Osteoblast (primary cell): ENCODE results near the gene RSPO1. TPM values are rescaled to one million over a fixed set of nuclear protein-coding genes. Genes with fewer than 3 reads are reported as not detected.

Experiments used
- DNase-seq: peaks from one replicate; pipeline ENCODE4 v3.0.0; 2011; ENCODE audit warnings: low spot score, mixed read lengths; ENCODE audit not compliant: insufficient read length; ENCODE audit errors: missing footprints
- H2AFZ ChIP-seq: 2 replicates; pipeline ENCODE4 v1.6.0; 2011; ENCODE audit warnings: mild to moderate bottlenecking, low read length
- H3K27ac ChIP-seq: 2 replicates; pipeline ENCODE4 v1.5.1; 2011; ENCODE audit warnings: mild to moderate bottlenecking, low read depth, low read length, moderate library complexity
- H3K27me3 ChIP-seq: 2 replicates; pipeline ENCODE4 v1.6.0; 2012; ENCODE audit warnings: mild to moderate bottlenecking, control low read depth, inconsistent platforms, low read length, moderate library complexity; ENCODE audit not compliant: insufficient read depth
- H3K36me3 ChIP-seq: 2 replicates; pipeline ENCODE4 v1.5.1; 2011; ENCODE audit warnings: mild to moderate bottlenecking, low read length, control low read depth, moderate library complexity; ENCODE audit not compliant: insufficient read depth
- H3K4me1 ChIP-seq: 2 replicates; pipeline ENCODE4 v1.5.1; 2011; ENCODE audit warnings: mild to moderate bottlenecking, low read length, control low read depth, moderate library complexity; ENCODE audit not compliant: insufficient read depth
- H3K4me2 ChIP-seq: 2 replicates; pipeline ENCODE4 v1.6.0; 2011; ENCODE audit warnings: mild to moderate bottlenecking, low read length; ENCODE audit not compliant: insufficient read depth
- H3K4me3 ChIP-seq: fragments of 200-600 bp; sonication (generic); 3 replicates; pipeline ENCODE4 v1.5.1; 2012; ENCODE audit warnings: mild to moderate bottlenecking, low read length, inconsistent platforms; ENCODE audit not compliant: insufficient read depth
- H3K79me2 ChIP-seq: 2 replicates; pipeline ENCODE4 v1.6.0; 2012; ENCODE audit warnings: mild to moderate bottlenecking, low read length, control low read depth, inconsistent platforms; ENCODE audit not compliant: insufficient read depth
- H3K9me3 ChIP-seq: 2 replicates; pipeline ENCODE4 v1.5.1; 2011; ENCODE audit warnings: low read depth, low read length, control low read depth
- H4K20me1 ChIP-seq: 2 replicates; pipeline ENCODE4 v1.6.0; 2012; ENCODE audit warnings: mild to moderate bottlenecking, low read length, control low read depth; ENCODE audit not compliant: insufficient read depth
- CTCF ChIP-seq: IDR thresholded peaks from 2 replicates; pipeline ENCODE4 v1.5.1; 2011; ENCODE audit warnings: mild to moderate bottlenecking, low read depth, low read length, moderate library complexity; ENCODE audit errors: extremely low read depth
- total RNA-seq: library from RNA; depleted of rRNA; stranded (reverse); fragments of >200 nt; gene quantifications from 2 replicates; pipeline ENCODE4 v1.2.3, GENCODE V29; 2012

Gene RSPO1
- total RNA-seq, 1 donor = 0.36 TPM

DNA sequence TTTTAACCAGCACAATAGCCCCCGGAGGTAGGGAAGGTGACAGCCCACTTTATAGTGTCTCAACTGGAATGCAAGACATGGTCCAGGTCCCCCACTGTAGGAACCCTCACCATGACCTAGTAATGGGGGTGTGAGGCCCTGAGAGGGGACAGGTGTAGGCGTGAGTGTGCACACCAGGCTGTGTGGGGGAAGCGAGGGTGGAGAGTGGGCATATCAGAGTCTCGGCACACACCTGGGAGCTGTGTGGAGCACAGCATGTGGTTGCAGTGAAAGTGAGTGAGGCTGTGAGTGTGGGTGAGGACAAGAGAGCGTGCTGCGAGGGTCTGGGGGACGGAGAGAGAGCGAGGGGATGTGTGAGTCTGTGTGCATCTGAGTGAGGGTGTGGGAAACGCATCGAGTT is 17.1 kb upstream of the RSPO1 start:
- Histone ChIP-seq H3K36me3 (no peaks in the 10 kb centered on the region), H3K9me3 (no peaks in the 10 kb centered on the region), H3K4me3 (no peak overlapping the region), H2AFZ (no peak overlapping the region), H3K4me1 (no peaks in the 10 kb centered on the region), H3K27me3 (peaks cover 2% of the 10 kb centered on the region), H3K4me2 (no peak overlapping the region), H4K20me1 (no peaks in the 10 kb centered on the region), H3K79me2 (no peaks in the 10 kb centered on the region), H3K27ac (no peak overlapping the region)
- DNase-seq = no peak
- no peak for TF ChIP-seq CTCF

GRCh38 chr1:37650721-37651120 is 16.0 kb upstream of the RSPO1 start:
- Histone ChIP-seq H2AFZ (no peak overlapping the region), H3K4me3 (no peak overlapping the region), H3K79me2 (no peaks in the 10 kb centered on the region), H3K36me3 (no peaks in the 10 kb centered on the region), H4K20me1 (no peaks in the 10 kb centered on the region), H3K27ac (no peak overlapping the region), H3K4me2 (no peak overlapping the region), H3K4me1 (no peaks in the 10 kb centered on the region), H3K27me3 (peaks cover 2% of the 10 kb centered on the region), H3K9me3 (no peaks in the 10 kb centered on the region)
- DNase-seq = no peak
- TF ChIP-seq CTCF = no peak

- no peak overlapping the region for H3K27ac ChIP-seq
- H3K4me3 ChIP-seq = no peak overlapping the region
- no peak overlapping the region for H3K4me2 ChIP-seq
- H4K20me1 ChIP-seq = no peaks in the 10 kb centered on the region
- no peaks in the 10 kb centered on the region for H3K9me3 ChIP-seq
- H2AFZ ChIP-seq = no peak overlapping the region
- no peaks in the 10 kb centered on the region for H3K4me1 ChIP-seq
- peaks cover 2% of the 10 kb centered on the region for H3K27me3 ChIP-seq
- H3K79me2 ChIP-seq = no peaks in the 10 kb centered on the region
- no peak for TF ChIP-seq CTCF
- H3K36me3 ChIP-seq = no peaks in the 10 kb centered on the region
- DNase-seq = no peak
Measured at GRCh38 chr1:37650173-37650572, 15.5 kb upstream of the RSPO1 start.

- H3K4me1 ChIP-seq = no peaks in the 10 kb centered on the region
- no peaks in the 10 kb centered on the region for H3K79me2 ChIP-seq
- DNase-seq = no peak
- no peak overlapping the region for H3K27ac ChIP-seq
- H3K36me3 ChIP-seq = no peaks in the 10 kb centered on the region
- no peak overlapping the region for H3K4me2 ChIP-seq
- H2AFZ ChIP-seq = no peak overlapping the region
- no peaks in the 10 kb centered on the region for H4K20me1 ChIP-seq
- H3K9me3 ChIP-seq = peaks cover 1% of the 10 kb centered on the region
- no peak overlapping the region for H3K4me3 ChIP-seq
- no peak for TF ChIP-seq CTCF
- H3K27me3 ChIP-seq = peaks cover 2% of the 10 kb centered on the region
Measured at GRCh38 chr1:37647281-37647680, 12.6 kb upstream of the RSPO1 start.
